ENCODE measurements around the gene MRNIP.
A peak's percentile ranks its signal among the peaks of the same experiment; 100 is the strongest.

Gene MRNIP

DNA sequence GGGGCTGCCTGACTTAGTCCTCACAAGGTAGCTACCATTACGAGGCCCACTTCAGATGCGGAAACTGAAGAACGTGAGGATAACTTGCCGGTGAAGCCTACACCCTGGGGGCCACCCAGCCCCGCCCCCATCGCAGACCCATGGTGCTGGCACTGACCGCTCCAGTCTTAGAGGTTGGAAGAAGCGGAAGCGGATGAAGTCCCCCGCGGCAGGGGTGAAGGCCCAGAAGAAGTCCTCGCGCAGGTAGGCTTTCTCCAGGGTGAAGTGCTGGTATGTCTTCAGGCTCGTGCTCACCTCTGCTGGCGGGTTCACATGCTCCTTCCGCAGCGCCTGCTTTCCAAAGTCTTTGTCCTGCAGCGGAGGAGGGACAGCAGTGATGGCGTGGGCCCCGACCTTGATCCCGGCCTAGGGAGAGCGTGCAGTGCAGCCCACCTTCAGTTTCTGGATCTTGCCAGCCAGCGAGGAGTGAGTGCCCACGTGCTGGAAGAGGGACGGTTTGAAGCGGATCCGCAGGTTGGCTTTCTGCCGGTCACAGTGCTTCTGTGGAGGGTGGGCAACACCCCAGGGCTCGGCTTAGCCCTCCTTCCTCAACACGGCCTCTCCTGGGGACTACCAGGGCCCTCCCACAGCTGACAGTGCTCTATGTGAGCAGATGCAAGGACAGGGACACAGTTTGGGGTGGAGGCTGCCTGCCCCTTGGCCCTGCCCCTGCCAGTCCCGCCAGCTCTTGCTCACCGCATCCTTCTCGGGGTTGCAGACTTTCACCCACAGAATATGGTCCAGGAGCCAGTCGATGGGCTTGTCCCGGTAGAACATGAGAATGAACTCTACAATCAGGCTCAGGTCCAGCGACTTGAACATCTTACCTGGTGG is 59.6 kb downstream of the MRNIP start:
- DNase-seq (ENCODE audit: low read depth), result no peak
- H3K4me3 ChIP-seq (replicated peaks; ENCODE audit: low read depth, low read length), result no peak overlapping the region
- TF ChIP-seq, protein P1, sequence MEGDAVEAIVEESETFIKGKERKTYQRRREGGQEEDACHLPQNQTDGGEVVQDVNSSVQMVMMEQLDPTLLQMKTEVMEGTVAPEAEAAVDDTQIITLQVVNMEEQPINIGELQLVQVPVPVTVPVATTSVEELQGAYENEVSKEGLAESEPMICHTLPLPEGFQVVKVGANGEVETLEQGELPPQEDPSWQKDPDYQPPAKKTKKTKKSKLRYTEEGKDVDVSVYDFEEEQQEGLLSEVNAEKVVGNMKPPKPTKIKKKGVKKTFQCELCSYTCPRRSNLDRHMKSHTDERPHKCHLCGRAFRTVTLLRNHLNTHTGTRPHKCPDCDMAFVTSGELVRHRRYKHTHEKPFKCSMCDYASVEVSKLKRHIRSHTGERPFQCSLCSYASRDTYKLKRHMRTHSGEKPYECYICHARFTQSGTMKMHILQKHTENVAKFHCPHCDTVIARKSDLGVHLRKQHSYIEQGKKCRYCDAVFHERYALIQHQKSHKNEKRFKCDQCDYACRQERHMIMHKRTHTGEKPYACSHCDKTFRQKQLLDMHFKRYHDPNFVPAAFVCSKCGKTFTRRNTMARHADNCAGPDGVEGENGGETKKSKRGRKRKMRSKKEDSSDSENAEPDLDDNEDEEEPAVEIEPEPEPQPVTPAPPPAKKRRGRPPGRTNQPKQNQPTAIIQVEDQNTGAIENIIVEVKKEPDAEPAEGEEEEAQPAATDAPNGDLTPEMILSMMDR (IDR thresholded peaks at IDR 0.05; ENCODE audit: low read length, missing control alignments), result no peak

DNA sequence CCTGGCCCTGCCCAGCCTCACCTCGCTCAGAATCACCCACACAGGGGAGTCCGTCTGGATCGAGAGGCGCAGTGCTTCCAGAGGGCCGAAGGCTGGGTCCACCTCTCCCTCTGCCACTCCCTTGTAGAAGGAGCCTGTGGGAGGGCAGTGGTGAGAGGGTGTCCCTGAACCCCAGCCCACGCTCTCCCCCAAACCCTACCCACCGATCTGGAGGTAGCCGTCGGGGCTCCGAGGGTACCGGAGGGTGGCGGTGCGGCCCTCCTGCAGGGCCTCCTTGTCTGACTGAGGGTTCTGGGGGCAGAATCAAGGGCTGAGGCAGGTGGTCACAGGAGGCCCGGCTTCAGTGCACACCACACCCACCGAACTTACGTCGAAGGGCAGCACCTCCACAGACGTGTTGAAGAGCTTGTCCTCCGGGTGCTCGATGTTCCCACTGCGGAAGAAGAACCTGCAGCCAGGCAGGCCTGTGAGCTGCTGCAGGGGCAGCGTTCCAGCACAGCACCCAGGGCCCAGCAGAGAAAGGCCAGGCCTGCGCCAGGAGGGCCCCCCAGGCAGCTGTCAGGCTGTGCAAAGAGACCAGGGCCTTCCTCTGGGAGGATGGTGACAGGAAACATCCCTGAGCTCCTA is 60.4 kb downstream of the MRNIP start:
- H3K4me3 ChIP-seq (replicated peaks; ENCODE audit: low read depth, low read length), result no peak overlapping the region
- TF ChIP-seq, protein P1 (IDR thresholded peaks at IDR 0.05; ENCODE audit: low read length, missing control alignments), result no peak
- no peak for DNase-seq (ENCODE audit: low read depth)

DNA sequence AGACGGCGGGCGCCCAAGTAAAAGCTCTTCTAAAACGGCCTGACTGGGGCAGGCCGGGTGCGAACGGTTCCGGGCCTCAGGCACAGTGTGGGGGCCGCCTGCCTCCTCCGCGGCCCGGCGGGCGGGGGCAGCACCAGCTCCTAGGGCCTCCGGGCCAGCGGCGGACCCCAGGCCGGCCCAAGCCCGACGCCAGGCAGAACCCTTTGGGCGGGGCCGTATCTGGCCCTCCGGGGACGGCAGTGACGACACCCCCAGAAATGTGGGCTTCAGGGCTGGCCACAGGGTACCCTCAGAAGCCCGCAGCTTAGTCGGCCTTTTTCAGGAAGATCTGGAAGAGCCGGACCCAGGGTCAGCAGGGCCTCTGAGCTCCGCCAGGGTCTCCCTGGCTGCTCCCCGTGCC is 60.9 kb downstream of the MRNIP start:
- TF ChIP-seq, protein P1 (IDR thresholded peaks at IDR 0.05; ENCODE audit: low read length, missing control alignments), result no peak
- no peak overlapping the region for H3K4me3 ChIP-seq (replicated peaks; ENCODE audit: low read depth, low read length)
- DNase-seq (ENCODE audit: low read depth), result no peak

DNA sequence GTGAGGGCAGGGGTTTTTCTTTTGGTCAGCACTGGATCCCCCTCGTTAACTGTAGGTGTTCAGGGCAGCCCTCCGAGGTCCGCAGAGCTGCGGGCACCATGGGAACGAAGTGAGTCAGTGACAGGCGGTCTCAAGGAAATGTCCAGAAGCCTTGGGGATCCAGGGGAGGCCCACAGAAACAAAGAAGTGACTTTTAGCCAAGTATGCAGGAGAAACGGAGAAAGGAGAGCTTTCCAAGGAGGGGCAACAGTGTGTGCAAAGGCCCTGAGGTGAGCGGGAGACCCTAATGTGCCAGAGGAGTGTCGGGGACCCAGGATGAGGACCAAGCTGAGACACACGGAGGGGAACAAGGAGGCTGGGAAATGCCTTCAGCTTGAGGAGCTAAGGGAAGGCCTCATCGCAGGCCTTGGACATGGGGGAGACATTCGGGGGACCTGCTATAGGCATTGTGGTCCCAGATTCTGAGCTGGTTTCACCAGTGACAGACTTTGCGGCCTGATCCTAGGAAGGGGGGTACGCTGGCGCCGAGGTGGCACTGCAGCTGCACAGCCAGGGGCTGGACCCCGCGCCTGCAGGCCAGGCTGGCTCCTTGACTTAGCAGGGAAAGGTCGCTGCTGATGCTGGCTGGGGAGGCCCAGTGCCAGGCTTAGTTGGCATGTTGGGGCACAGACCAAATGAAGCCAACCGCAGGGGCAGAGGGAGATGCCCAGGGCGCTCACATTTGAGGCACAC is 61.6 kb downstream of the MRNIP start:
- no peak overlapping the region for H3K4me3 ChIP-seq (replicated peaks; ENCODE audit: low read depth, low read length)
- no peak for DNase-seq (ENCODE audit: low read depth)
- TF ChIP-seq, protein P1 (IDR thresholded peaks at IDR 0.05; ENCODE audit: low read length, missing control alignments), result no peak

DNA sequence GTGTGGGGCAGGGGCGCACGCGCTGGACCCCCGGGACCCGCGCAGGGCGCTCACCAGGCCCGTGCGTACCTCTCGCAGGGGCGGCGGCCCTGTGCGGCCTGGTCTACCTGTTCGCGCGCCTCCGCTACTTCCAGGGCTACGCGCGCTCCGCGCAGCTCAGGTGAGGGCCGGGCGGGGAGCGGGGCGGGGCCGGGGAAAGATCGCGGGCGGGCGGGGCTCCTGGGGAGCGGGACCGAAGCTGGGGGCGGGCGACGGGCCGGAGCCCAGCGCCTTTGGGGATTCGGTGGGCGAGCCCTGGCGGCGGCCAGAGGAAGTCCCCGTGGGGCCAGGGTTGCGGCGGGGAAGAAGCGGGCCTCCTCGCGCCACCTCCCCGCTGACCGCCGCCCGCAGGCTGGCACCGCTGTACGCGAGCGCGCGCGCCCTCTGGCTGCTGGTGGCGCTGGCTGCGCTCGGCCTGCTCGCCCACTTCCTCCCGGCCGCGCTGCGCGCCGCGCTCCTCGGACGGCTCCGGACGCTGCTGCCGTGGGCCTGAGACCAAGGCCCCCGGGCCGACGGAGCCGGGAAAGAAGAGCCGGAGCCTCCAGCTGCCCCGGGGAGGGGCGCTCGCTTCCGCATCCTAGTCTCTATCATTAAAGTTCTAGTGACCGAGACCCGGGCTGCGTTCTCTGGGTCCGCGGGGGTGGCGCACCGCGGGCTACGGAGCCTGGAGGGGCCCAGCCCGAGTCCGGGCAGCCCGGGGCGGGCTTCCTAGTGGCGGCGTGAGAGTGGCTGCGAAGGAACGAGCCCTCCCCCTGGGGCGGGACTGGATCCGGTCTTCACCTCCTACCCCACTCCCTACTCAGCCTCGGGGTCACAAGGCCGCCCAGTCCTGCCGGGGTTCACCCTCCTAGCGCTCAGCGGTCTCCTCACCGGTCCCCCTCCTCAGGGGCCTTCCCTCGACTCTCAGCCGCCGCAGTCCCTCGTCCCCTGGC is 62.5 kb downstream of the MRNIP start:
- peak; percentile 83 for DNase-seq (ENCODE audit: low read depth)
- TF ChIP-seq, protein P1 (IDR thresholded peaks at IDR 0.05; ENCODE audit: low read length, missing control alignments), result no peak
- peak overlapping the region; percentile 47 for H3K4me3 ChIP-seq (replicated peaks; ENCODE audit: low read depth, low read length)
